T-helper 2 cell treated with Interferon-gamma antibody and Interleukin-4, amounts not matched to agents 5 μg/mL and 100 μg/mL, for 36 hours (primary cell): Measurements from ENCODE around the gene PRKN.

ENCODE experiments used
- DNase-seq: peaks from one replicate; pipeline ENCODE4 v3.0.0; 2021; ENCODE audit warnings: low spot score
- H3K27ac Mint-ChIP-seq: one replicate; pipeline ENCODE4 v1.8.0; 2021; ENCODE audit warnings: mild to moderate bottlenecking, mixed read lengths
- H3K27me3 Mint-ChIP-seq: one replicate; pipeline ENCODE4 v1.8.0; 2021; ENCODE audit warnings: low read depth, mixed read lengths
- H3K36me3 Mint-ChIP-seq: one replicate; pipeline ENCODE4 v1.8.0; 2021; ENCODE audit warnings: low read depth, mixed read lengths
- H3K4me1 Mint-ChIP-seq: one replicate; pipeline ENCODE4 v1.8.0; 2021; ENCODE audit warnings: low read depth, mixed read lengths
- H3K4me3 Mint-ChIP-seq: one replicate; pipeline ENCODE4 v1.8.0; 2022; ENCODE audit warnings: mild to moderate bottlenecking, moderate library complexity, mixed read lengths
- H3K9me3 Mint-ChIP-seq: one replicate; pipeline ENCODE4 v1.8.0; 2021; ENCODE audit warnings: mixed read lengths

The PRKN gene

GRCh38 chr6:162358625-162359024 is 368.9 kb downstream of the PRKN start:
- no peaks in the 10 kb centered on the region for H3K27me3 Mint-ChIP-seq

GRCh38 chr6:162345051-162345511 is 382.5 kb downstream of the PRKN start:
- Mint-ChIP-seq H3K9me3 (no peaks in the 10 kb centered on the region), H3K27ac (no peak overlapping the region), H3K4me1 (no peaks in the 10 kb centered on the region), H3K36me3 (no peaks in the 10 kb centered on the region), H3K27me3 (no peaks in the 10 kb centered on the region), H3K4me3 (no peak overlapping the region)
- no peak for DNase-seq

More at GRCh38 chr6:162358625-162359024, 368.9 kb downstream of the PRKN start:
- DNase-seq, result no peak
- no peak overlapping the region for H3K27ac Mint-ChIP-seq
- H3K4me3 Mint-ChIP-seq, result no peak overlapping the region
- H3K4me1 Mint-ChIP-seq, result no peaks in the 10 kb centered on the region
- no peaks in the 10 kb centered on the region for H3K36me3 Mint-ChIP-seq
- no peaks in the 10 kb centered on the region for H3K9me3 Mint-ChIP-seq

GRCh38 chr6:162344646-162345010 is 382.9 kb downstream of the PRKN start:
- DNase-seq, result no peak
- Mint-ChIP-seq H3K27me3 (no peaks in the 10 kb centered on the region), H3K4me3 (no peak overlapping the region), H3K27ac (no peak overlapping the region), H3K36me3 (no peaks in the 10 kb centered on the region), H3K9me3 (no peaks in the 10 kb centered on the region), H3K4me1 (no peaks in the 10 kb centered on the region)

GRCh38 chr6:162343936-162344645 is 383.5 kb downstream of the PRKN start:
- Mint-ChIP-seq H3K36me3 (no peaks in the 10 kb centered on the region), H3K4me1 (no peaks in the 10 kb centered on the region), H3K4me3 (no peak overlapping the region), H3K9me3 (no peaks in the 10 kb centered on the region), H3K27me3 (no peaks in the 10 kb centered on the region), H3K27ac (no peak overlapping the region)
- DNase-seq, result no peak

- no peaks in the 10 kb centered on the region for H3K9me3 Mint-ChIP-seq
- no peak for DNase-seq
Observed at GRCh38 chr6:162343198-162343935, 384.2 kb downstream of the PRKN start.

GRCh38 chr6:162337412-162337811 is 390.2 kb downstream of the PRKN start:
- H3K4me3 Mint-ChIP-seq, result no peak overlapping the region
- H3K4me1 Mint-ChIP-seq, result no peaks in the 10 kb centered on the region
- no peaks in the 10 kb centered on the region for H3K36me3 Mint-ChIP-seq
- H3K9me3 Mint-ChIP-seq, result peaks cover 3% of the 10 kb centered on the region
- H3K27me3 Mint-ChIP-seq, result no peaks in the 10 kb centered on the region
- DNase-seq, result no peak
- H3K27ac Mint-ChIP-seq, result no peak overlapping the region

More at GRCh38 chr6:162343198-162343935, 384.2 kb downstream of the PRKN start:
- Mint-ChIP-seq H3K27ac (no peak overlapping the region), H3K4me3 (no peak overlapping the region), H3K4me1 (no peaks in the 10 kb centered on the region), H3K27me3 (no peaks in the 10 kb centered on the region), H3K36me3 (no peaks in the 10 kb centered on the region)

GRCh38 chr6:162336359-162336758 is 391.2 kb downstream of the PRKN start:
- peaks cover 3% of the 10 kb centered on the region for H3K9me3 Mint-ChIP-seq
- DNase-seq, result no peak
- no peaks in the 10 kb centered on the region for H3K36me3 Mint-ChIP-seq
- no peaks in the 10 kb centered on the region for H3K27me3 Mint-ChIP-seq
- H3K4me3 Mint-ChIP-seq, result no peak overlapping the region
- H3K27ac Mint-ChIP-seq, result no peak overlapping the region
- no peaks in the 10 kb centered on the region for H3K4me1 Mint-ChIP-seq

- peaks cover 3% of the 10 kb centered on the region for H3K9me3 Mint-ChIP-seq
- no peaks in the 10 kb centered on the region for H3K4me1 Mint-ChIP-seq
- no peaks in the 10 kb centered on the region for H3K27me3 Mint-ChIP-seq
- no peaks in the 10 kb centered on the region for H3K36me3 Mint-ChIP-seq
- H3K27ac Mint-ChIP-seq, result no peak overlapping the region
- no peak overlapping the region for H3K4me3 Mint-ChIP-seq
- DNase-seq, result no peak
Observed at GRCh38 chr6:162332365-162332764, 395.2 kb downstream of the PRKN start.

- Mint-ChIP-seq H3K4me3 (no peak overlapping the region), H3K27me3 (no peaks in the 10 kb centered on the region), H3K9me3 (peaks cover 3% of the 10 kb centered on the region), H3K27ac (no peak overlapping the region), H3K36me3 (no peaks in the 10 kb centered on the region), H3K4me1 (no peaks in the 10 kb centered on the region)
- no peak for DNase-seq
Observed at GRCh38 chr6:162331911-162332310, 395.7 kb downstream of the PRKN start.

GRCh38 chr6:162325826-162326225 is 401.7 kb downstream of the PRKN start:
- Mint-ChIP-seq H3K4me3 (no peak overlapping the region), H3K27ac (no peak overlapping the region), H3K4me1 (no peaks in the 10 kb centered on the region), H3K9me3 (peaks cover 9% of the 10 kb centered on the region), H3K27me3 (no peaks in the 10 kb centered on the region), H3K36me3 (no peaks in the 10 kb centered on the region)
- DNase-seq, result no peak

GRCh38 chr6:162325051-162325450 is 402.5 kb downstream of the PRKN start:
- Mint-ChIP-seq H3K27me3 (no peaks in the 10 kb centered on the region), H3K27ac (no peak overlapping the region), H3K4me1 (no peaks in the 10 kb centered on the region), H3K9me3 (peaks cover 9% of the 10 kb centered on the region), H3K4me3 (no peak overlapping the region), H3K36me3 (no peaks in the 10 kb centered on the region)
- no peak for DNase-seq

- Mint-ChIP-seq H3K27ac (no peak overlapping the region), H3K27me3 (no peaks in the 10 kb centered on the region), H3K4me1 (no peaks in the 10 kb centered on the region), H3K4me3 (no peak overlapping the region), H3K9me3 (no peaks in the 10 kb centered on the region), H3K36me3 (no peaks in the 10 kb centered on the region)
- DNase-seq, result no peak
Observed at GRCh38 chr6:162315291-162315690, 412.3 kb downstream of the PRKN start.

GRCh38 chr6:162313922-162314660 is 413.5 kb downstream of the PRKN start:
- Mint-ChIP-seq H3K9me3 (no peaks in the 10 kb centered on the region), H3K27me3 (no peaks in the 10 kb centered on the region), H3K4me1 (no peaks in the 10 kb centered on the region), H3K36me3 (no peaks in the 10 kb centered on the region), H3K4me3 (no peak overlapping the region), H3K27ac (no peak overlapping the region)
- no peak for DNase-seq

- Mint-ChIP-seq H3K36me3 (no peaks in the 10 kb centered on the region), H3K27me3 (no peaks in the 10 kb centered on the region), H3K4me3 (no peak overlapping the region), H3K4me1 (no peaks in the 10 kb centered on the region), H3K9me3 (no peaks in the 10 kb centered on the region), H3K27ac (no peak overlapping the region)
- DNase-seq, result no peak
Observed at GRCh38 chr6:162307865-162308264, 419.7 kb downstream of the PRKN start.
